Daoy (cell line): ENCODE results near the gene SLC34A2. TPM values are rescaled to one million over a fixed set of nuclear protein-coding genes. Genes with fewer than 3 reads are reported as not detected.

Source experiments
- DNase-seq: peaks from one replicate; pipeline ENCODE4 v3.0.0-alpha.2; 2015; ENCODE audit warnings: low read depth
- total RNA-seq: library from RNA; depleted of rRNA; stranded (reverse); fragments of >200 nt; shearing (Covaris generic); gene quantifications from 2 replicates; pipeline ENCODE4 v1.2.3, GENCODE V29; 2014

Gene SLC34A2
- total RNA-seq, 1 experiment from 2014 or later: not detected

DNA sequence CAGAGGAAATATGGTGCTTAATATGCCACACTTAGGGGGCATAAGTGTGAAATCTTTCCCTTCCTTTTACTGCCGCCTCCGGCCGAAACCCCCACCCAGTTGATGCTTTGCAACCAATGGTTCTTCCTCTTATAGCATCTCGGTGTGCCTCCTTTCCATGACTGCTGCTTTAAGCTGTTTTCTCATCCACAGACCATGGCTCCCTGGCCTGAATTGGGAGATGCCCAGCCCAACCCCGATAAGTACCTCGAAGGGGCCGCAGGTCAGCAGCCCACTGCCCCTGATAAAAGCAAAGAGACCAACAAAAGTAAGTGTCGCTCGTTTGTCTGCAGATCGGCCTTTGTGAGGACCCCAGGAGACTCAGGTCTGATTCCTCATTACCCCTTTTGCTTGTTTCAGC is 6.7 kb downstream of the SLC34A2 start:
- DNase-seq: no peak

DNA sequence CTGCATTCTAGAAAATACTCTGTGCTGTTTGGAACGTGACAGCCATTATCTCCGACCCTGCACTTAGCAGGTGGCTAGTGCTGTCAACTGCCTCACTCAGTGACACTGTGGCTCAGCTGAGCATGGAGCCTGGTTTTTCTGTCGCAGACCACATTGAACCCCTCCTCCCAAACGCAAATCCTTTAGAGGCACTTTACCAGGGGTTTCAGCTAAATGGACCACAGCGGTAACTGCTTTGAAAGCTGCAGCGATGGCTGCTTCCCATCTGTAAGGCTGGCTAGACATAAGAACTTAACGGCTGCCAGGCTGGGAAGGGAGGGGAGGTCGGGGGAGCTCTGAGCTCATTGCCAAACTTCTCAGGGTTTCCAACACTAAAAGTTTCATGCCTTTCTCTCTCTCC is 8.1 kb downstream of the SLC34A2 start:
- no peak for DNase-seq

DNA sequence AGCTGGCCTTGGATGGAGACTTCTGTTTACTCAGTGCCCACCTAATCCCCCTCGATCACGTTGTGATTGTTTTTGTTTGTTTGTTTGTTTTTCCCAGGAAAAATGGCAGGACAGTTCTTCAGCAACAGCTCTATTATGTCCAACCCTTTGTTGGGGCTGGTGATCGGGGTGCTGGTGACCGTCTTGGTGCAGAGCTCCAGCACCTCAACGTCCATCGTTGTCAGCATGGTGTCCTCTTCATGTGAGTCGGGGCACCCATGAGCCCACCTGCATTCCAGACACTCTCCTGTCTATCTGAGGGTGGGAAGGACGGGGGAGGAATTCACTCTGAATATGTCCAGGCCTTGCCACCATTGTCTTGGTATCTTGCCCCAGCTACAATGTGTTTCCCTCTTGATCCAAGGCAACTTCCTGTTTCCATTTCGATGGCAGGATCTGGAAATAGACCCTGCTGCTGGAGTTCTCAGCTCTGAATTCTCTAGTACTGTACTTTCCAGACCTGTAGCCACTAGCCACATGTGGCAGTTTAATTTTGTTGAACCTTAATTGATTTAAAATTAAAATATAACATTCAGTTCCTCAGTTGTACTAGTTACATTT is 10.5 kb downstream of the SLC34A2 start:
- no peak for DNase-seq

DNA sequence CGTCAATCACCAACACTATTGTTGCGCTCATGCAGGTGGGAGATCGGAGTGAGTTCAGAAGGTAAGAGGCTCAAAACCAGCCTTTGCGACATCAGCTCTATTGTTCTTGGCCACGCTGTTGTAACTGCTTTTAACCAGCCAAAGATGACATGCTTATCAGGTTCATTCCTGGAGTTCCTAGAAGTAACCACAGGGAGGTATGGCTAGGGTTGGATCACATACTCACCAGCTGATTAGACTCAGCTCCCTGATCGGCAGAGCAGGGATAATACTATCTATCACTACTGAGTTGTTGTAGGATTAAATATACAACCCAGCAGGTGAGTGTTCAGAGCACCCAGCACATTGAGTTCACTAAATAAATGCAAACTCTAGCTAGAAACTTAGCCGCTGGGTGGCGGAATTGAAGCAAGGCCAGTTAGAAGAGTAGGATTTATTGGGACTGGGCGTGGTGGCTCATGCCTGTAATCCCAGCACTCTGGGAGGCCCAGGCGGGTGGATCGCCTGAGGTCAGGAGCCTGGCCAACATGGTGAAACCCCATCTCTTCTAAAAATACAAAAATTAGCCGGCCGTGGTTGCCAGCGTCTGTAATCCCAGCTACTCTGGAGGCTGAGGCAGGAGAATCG is 12.4 kb downstream of the SLC34A2 start:
- peak; percentile 51 for DNase-seq

- DNase-seq: no peak
Observed at GRCh38 chr4:25670991-25671390, 15.3 kb downstream of the SLC34A2 start.

DNA sequence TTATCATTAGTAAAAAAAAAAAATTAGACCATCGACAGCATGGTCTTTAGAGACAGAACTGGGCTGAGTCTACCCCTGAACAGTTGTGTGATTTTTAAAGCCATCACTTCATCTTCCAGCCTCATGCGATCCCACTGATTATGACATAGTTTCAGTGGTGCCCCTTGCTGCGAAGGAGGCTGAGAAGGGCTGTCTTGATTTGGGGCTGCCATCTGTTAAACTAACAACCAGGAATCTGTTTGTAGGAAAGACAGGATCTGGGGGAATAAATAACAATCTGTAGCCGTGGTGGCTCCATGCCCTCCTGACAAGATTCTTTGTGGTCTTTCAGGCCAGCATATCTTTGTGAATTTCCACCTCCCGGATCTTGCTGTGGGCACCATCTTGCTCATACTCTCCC is 17.1 kb downstream of the SLC34A2 start:
- DNase-seq: no peak

- DNase-seq: no peak
Observed at GRCh38 chr4:25674386-25674785, 18.7 kb downstream of the SLC34A2 start.

GRCh38 chr4:25676221-25676620 is 20.6 kb downstream of the SLC34A2 start:
- no peak for DNase-seq

- DNase-seq: no peak
Observed at GRCh38 chr4:25677157-25677556, 21.5 kb downstream of the SLC34A2 start.

DNA sequence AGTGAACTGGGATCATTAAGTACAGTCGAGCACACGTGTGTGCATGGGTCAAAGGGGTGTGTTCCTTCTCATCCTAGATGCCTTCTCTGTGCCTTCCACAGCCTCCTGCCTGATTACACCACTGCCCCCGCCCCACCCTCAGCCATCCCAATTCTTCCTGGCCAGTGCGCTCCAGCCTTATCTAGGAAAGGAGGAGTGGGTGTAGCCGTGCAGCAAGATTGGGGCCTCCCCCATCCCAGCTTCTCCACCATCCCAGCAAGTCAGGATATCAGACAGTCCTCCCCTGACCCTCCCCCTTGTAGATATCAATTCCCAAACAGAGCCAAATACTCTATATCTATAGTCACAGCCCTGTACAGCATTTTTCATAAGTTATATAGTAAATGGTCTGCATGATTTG is 22.3 kb downstream of the SLC34A2 start:
- DNase-seq: no peak

GRCh38 chr4:25687773-25688172 is 32.1 kb downstream of the SLC34A2 start:
- no peak for DNase-seq

- peak; percentile 53 for DNase-seq
Observed at GRCh38 chr4:25694466-25694865, 38.8 kb downstream of the SLC34A2 start.

DNA sequence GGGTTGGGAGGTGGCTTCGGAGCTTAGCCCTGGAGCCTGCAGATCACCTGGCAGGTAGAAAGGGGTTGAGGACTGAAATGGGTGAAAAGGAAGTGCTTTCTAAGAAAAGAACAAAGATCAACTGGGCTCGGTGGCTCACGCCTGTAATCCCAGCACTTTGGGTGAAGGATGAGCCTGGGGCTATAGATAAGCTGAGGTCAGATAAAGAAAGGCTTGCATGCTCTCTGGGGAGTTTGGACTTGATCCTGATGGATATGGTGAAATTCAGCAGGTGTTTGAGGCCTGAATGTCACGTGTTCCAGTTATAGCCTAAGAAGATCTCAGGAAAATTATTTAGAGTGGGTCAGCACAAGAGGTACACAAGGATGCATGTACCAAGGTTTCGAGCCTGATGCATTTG is 40.8 kb downstream of the SLC34A2 start:
- no peak for DNase-seq

GRCh38 chr4:25697516-25697915 is 41.9 kb downstream of the SLC34A2 start:
- no peak for DNase-seq

GRCh38 chr4:25700661-25701060 is 45.0 kb downstream of the SLC34A2 start:
- no peak for DNase-seq

GRCh38 chr4:25702848-25703247 is 47.2 kb downstream of the SLC34A2 start:
- DNase-seq: peak; percentile 80

DNA sequence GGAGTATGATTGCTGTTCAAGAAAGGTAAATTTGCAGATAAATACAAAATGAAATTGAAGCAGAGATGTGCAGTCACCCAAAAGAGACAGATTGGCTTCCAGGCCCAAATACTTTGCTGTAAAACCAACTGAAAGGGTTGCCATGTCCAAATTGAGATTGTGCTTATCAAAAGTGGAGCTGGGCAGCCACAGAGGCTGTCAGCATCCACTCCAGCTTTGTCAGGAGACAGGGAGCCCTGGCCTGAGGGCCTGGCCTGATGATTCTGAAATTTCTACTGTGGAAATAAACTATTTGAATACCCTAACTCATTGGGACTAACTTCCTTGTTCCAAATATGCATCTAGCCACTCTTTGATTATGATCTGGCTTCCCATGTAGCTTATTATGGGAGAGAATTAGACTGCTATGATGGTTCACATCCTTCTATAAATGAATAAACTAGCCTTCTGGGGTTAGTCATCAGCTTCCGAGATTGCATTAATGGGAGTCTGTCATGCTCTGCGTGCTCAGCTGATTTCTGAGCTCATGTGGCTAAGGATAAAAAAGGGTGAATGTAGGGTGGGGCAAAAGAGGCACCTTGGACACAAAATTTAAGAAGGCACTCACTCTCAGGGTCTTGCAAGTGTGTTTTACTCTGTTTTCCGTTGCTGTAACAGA is 48.2 kb downstream of the SLC34A2 start:
- peak; percentile 71 for DNase-seq

DNA sequence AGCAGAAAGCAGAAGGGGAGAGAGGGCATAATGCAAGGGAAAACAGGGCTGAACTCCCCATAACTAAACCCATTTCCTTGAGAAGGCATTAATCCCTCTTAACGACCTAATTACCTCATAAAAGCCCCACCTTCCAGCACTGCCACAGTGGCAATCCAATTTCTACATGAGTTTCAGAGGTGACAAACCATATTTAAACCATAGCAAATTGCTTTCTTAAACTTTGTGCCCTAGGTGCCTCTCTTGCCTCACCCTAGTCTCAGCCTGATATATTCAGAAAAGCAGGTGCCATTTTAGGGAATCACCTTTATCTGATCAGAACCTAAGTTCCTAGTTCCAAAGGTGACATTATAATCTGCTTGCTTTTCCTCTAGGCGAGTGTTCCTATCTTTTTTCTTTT is 48.9 kb downstream of the SLC34A2 start:
- no peak for DNase-seq

GRCh38 chr4:25710637-25711036 is 55.0 kb downstream of the SLC34A2 start:
- DNase-seq: no peak

GRCh38 chr4:25712611-25713010 is 57.0 kb downstream of the SLC34A2 start:
- DNase-seq: no peak

GRCh38 chr4:25713812-25714211 is 58.2 kb downstream of the SLC34A2 start:
- DNase-seq: no peak

GRCh38 chr4:25722964-25723363 is 67.3 kb downstream of the SLC34A2 start:
- DNase-seq: no peak

GRCh38 chr4:25723409-25723808 is 67.8 kb downstream of the SLC34A2 start:
- no peak for DNase-seq
